Gastrocnemius medialis (tissue), 4 donors: ENCODE results near the gene HEATR5A. TPM values are rescaled to one million over a fixed set of nuclear protein-coding genes. Genes with fewer than 3 reads are reported as not detected.

Experiments used
- ATAC-seq, 2 donors: fragments of 150-250 bp; one replicate each; pipeline ENCODE4 v1.9.1; 2016
- DNase-seq, 2 donors: peaks; one replicate each; pipeline ENCODE4 v3.0.0-alpha.2; 2019
- H3K27ac ChIP-seq, 4 donors: fragments of 200-600 bp; sonication (generic); 1 replicate in 1 of 4; 2 replicates in 3 of 4; pipeline ENCODE4 v1.5.1; 2016 to 2018; ENCODE audit warnings: mild to moderate bottlenecking in 2 of 4, moderate library complexity in 1 of 4
- H3K27me3 ChIP-seq, 3 donors: fragments of 200-600 bp; sonication (generic) in 2 of 3; 1 replicate in 1 of 3; 2 replicates in 2 of 3; pipeline versions ENCODE4 v1.5.1 to v1.6.0; 2016 to 2019; ENCODE audit warnings: mild to moderate bottlenecking in 1 of 3, moderate library complexity in 1 of 3
- H3K36me3 ChIP-seq, 2 donors: fragments of 200-600 bp; sonication (generic) in 1 of 2; one replicate each; pipeline ENCODE4 v1.5.1; 2017 to 2018
- H3K4me1 ChIP-seq, 2 donors: fragments of 200-600 bp; sonication (generic) in 1 of 2; one replicate each; pipeline ENCODE4 v1.5.1; 2016 to 2017; ENCODE audit warnings: mild to moderate bottlenecking in 2 of 2
- H3K4me3 ChIP-seq, 4 donors: fragments of 200-600 bp; sonication (generic) in 3 of 4; 1 replicate in 1 of 4; 2 replicates in 3 of 4; pipeline ENCODE4 v1.5.1; 2016 to 2019; ENCODE audit warnings: mild to moderate bottlenecking in 2 of 4
- H3K9me3 ChIP-seq, 3 donors: fragments of 200-600 bp; sonication (generic) in 2 of 3; 1 replicate in 1 of 3; 2 replicates in 2 of 3; pipeline ENCODE4 v1.5.1; 2016 to 2019
- CTCF ChIP-seq, 5 experiments: fragments of 450-650 bp in 3 of 5; fragments of 200-600 bp in 2 of 5; sonication (generic) in 2 of 5; IDR thresholded peaks in 4 of 5; conservative IDR thresholded peaks in 1 of 5; 1 replicate in 4 of 5; 2 replicates in 1 of 5; pipeline ENCODE4 v1.5.1; 2016 to 2019; ENCODE audit warnings: antibody characterized with exemption in 5 of 5, mild to moderate bottlenecking in 3 of 5, moderate library complexity in 3 of 5
- POLR2A ChIP-seq, 2 donors: fragments of 450-650 bp; IDR thresholded peaks; one replicate each; pipeline ENCODE4 v1.6.1; 2017; ENCODE audit warnings: antibody characterized with exemption in 2 of 2, mild to moderate bottlenecking in 2 of 2, moderate library complexity in 2 of 2
- in situ Hi-C, 4 donors: fragments of 200-750 bp; cut with MboI; loops; one replicate each; pipeline versions ENCODE4 v1.15.0 to v1.8.0; 2017; ENCODE audit warnings: low sequenced_read_pairs in 4 of 4
- intact Hi-C: fragments of 100-400 bp; cut with DNase I; formaldehyde crosslinking; loops from one replicate; pipeline ENCODE4 v1.15.1; 2023; ENCODE audit warnings: low total_unique reads
- total RNA-seq, 4 donors: library from RNA; depleted of rRNA; stranded (reverse); fragments of >200 nt; gene quantifications; one replicate each; pipeline versions ENCODE4 v1.1.0 to v1.2.3, GENCODE V29; 2016

The HEATR5A gene
- total RNA-seq, 4 donors from 2014 or later = 11.3 to 39.7 (median 19.3) TPM

GRCh38 chr14:31275731-31276130, 144.6 kb downstream of the HEATR5A start:
- H3K27ac ChIP-seq = no peak overlapping the region

GRCh38 chr14:31271648-31272047, 148.7 kb downstream of the HEATR5A start:
- intact Hi-C loops = no loop called here
- ATAC-seq = no peak
- TF ChIP-seq CTCF (IDR thresholded peaks at IDR 0.05 in 4 of 5, conservative IDR thresholded peaks at IDR 0.05 in 1 of 5) (no peak), POLR2A (IDR thresholded peaks at IDR 0.05) (no peak)

More at GRCh38 chr14:31275731-31276130, 144.6 kb downstream of the HEATR5A start:
- no peak for ATAC-seq
- no peaks in the 10 kb centered on the region for H3K27me3 ChIP-seq
- TF ChIP-seq CTCF (IDR thresholded peaks at IDR 0.05 in 4 of 5, conservative IDR thresholded peaks at IDR 0.05 in 1 of 5) = no peak
- TF ChIP-seq POLR2A (IDR thresholded peaks at IDR 0.05) = no peak
- H3K4me1 ChIP-seq = no peaks in the 10 kb centered on the region
- in situ Hi-C loops (no loop called here), intact Hi-C loops (no loop called here)
- no peak overlapping the region for H3K4me3 ChIP-seq
- H3K9me3 ChIP-seq = peaks cover 0 to 5% (median 0%) of the 10 kb centered on the region in 3 donors
- no peaks in the 10 kb centered on the region for H3K36me3 ChIP-seq
- no peak for DNase-seq

GRCh38 chr14:31270196-31270772, 150.1 kb downstream of the HEATR5A start:
- intact Hi-C loops (no loop called here), in situ Hi-C loops (no loop called here)
- ATAC-seq (no peak), DNase-seq (no peak)
- no peaks in the 10 kb centered on the region for H3K36me3 ChIP-seq
- no peaks in the 10 kb centered on the region for H3K27me3 ChIP-seq
- no peak for TF ChIP-seq POLR2A (IDR thresholded peaks at IDR 0.05)
- peak in 1 of 5 experiments; percentile 26 for TF ChIP-seq CTCF (IDR thresholded peaks at IDR 0.05 in 4 of 5, conservative IDR thresholded peaks at IDR 0.05 in 1 of 5)
- H3K4me1 ChIP-seq = no peaks in the 10 kb centered on the region
- no peak overlapping the region for H3K27ac ChIP-seq
- H3K4me3 ChIP-seq = no peak overlapping the region
- no peaks in the 10 kb centered on the region for H3K9me3 ChIP-seq

More at GRCh38 chr14:31271648-31272047, 148.7 kb downstream of the HEATR5A start:
- no peaks in the 10 kb centered on the region for H3K27me3 ChIP-seq
- no peaks in the 10 kb centered on the region for H3K36me3 ChIP-seq
- H3K9me3 ChIP-seq = no peaks in the 10 kb centered on the region
- in situ Hi-C loops = no loop called here
- H3K4me1 ChIP-seq = no peaks in the 10 kb centered on the region
- no peak overlapping the region for H3K4me3 ChIP-seq
- H3K27ac ChIP-seq = no peak overlapping the region
- DNase-seq = no peak

- no peak for ATAC-seq
- TF ChIP-seq POLR2A (IDR thresholded peaks at IDR 0.05) (no peak), CTCF (IDR thresholded peaks at IDR 0.05 in 4 of 5, conservative IDR thresholded peaks at IDR 0.05 in 1 of 5) (no peak)
- Histone ChIP-seq H3K27me3 (no peaks in the 10 kb centered on the region), H3K9me3 (no peaks in the 10 kb centered on the region), H3K27ac (no peak overlapping the region), H3K4me3 (no peak overlapping the region), H3K4me1 (no peaks in the 10 kb centered on the region), H3K36me3 (no peaks in the 10 kb centered on the region)
- in situ Hi-C loops (no loop called here), intact Hi-C loops (no loop called here)
- DNase-seq = no peak
Measured at GRCh38 chr14:31269634-31270195, 150.6 kb downstream of the HEATR5A start.
